Skeletal muscle tissue (tissue), 4 donors: ENCODE data around the gene PRDM10. TPM values are rescaled to one million over a fixed set of nuclear protein-coding genes. Genes with fewer than 3 reads are reported as not detected.
"Not testable (repeated sequence)": the region's sequence is repeated elsewhere in the genome, so short reads cannot be mapped to it uniquely, and the experiment has no call there.

Experiments
- H3K27ac ChIP-seq: one replicate; pipeline ENCODE4 v1.7.0; 2013; ENCODE audit warnings: mild to moderate bottlenecking, low read depth, low read length, inconsistent platforms
- H3K27me3 ChIP-seq, 3 donors: one replicate each; pipeline ENCODE4 v1.7.0; 2013; ENCODE audit warnings: low read length in 3 of 3; ENCODE audit not compliant: control insufficient read depth in 3 of 3, insufficient read depth in 3 of 3
- H3K36me3 ChIP-seq, 3 donors: one replicate each; pipeline ENCODE4 v1.7.0; 2013; ENCODE audit warnings: low read length in 3 of 3; ENCODE audit not compliant: control insufficient read depth in 3 of 3, insufficient read depth in 3 of 3
- H3K4me1 ChIP-seq, 3 donors: one replicate each; pipeline ENCODE4 v1.7.0; 2013; ENCODE audit warnings: low read length in 3 of 3, mild to moderate bottlenecking in 3 of 3; ENCODE audit not compliant: control insufficient read depth in 3 of 3, insufficient read depth in 3 of 3
- H3K4me3 ChIP-seq, 3 donors: one replicate each; pipeline ENCODE4 v1.7.0; 2013; ENCODE audit warnings: low read length in 3 of 3
- H3K9ac ChIP-seq, 3 donors: one replicate each; pipeline ENCODE4 v1.7.0; 2013; ENCODE audit warnings: low read length in 3 of 3, mild to moderate bottlenecking in 3 of 3, moderate library complexity in 2 of 3, low read depth in 1 of 3
- H3K9me3 ChIP-seq, 3 donors: one replicate each; pipeline ENCODE4 v1.7.0; 2013; ENCODE audit warnings: low read length in 3 of 3; ENCODE audit not compliant: control insufficient read depth in 3 of 3
- total RNA-seq: library from RNA; depleted of rRNA; stranded (reverse); fragments of >200 nt; gene quantifications from one replicate; pipeline ENCODE4 v1.2.3, GENCODE V29; 2014
- donor health status: Osteomylitis.

Gene PRDM10
- total RNA-seq, 1 donor from 2014 or later = 4.2 TPM

DNA sequence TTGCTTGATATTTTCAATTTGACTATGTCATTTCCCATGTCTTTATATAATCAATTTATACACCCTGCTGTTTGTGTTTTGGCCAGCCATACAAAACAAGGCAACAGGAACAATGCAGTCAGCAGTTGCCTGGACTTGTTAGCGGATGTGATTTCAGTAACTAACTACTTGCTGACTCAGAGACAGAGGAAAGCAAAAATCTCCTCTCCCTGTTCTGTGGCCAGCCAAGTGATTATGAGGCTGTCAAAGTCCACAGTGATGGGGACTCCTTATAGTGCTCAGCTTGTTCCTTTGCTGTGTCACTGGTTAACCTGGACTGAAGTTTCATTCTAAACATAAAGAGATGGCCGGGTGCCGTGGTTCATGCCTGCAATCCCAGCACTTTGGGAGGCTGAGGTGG, 34.4 kb upstream of the PRDM10 start:
- no peak overlapping the region for H3K4me3 ChIP-seq
- H3K27me3 ChIP-seq = no peaks in the 10 kb centered on the region
- no peak overlapping the region for H3K27ac ChIP-seq
- H3K9me3 ChIP-seq = no peaks in the 10 kb centered on the region
- H3K9ac ChIP-seq = no peak overlapping the region
- H3K4me1 ChIP-seq = no peaks in the 10 kb centered on the region
- no peaks in the 10 kb centered on the region for H3K36me3 ChIP-seq

- no peak overlapping the region for H3K9ac ChIP-seq
- H3K36me3 ChIP-seq = no peaks in the 10 kb centered on the region
- no peaks in the 10 kb centered on the region for H3K27me3 ChIP-seq
- H3K4me3 ChIP-seq = no peak overlapping the region
- H3K4me1 ChIP-seq = no peaks in the 10 kb centered on the region
- H3K9me3 ChIP-seq = no peaks in the 10 kb centered on the region
- H3K27ac ChIP-seq = no peak overlapping the region
These were observed 31.6 kb upstream of the PRDM10 start for GRCh38 chr11:130034236-130034635.

- Histone ChIP-seq H3K36me3 (no peaks in the 10 kb centered on the region), H3K4me1 (no peaks in the 10 kb centered on the region), H3K27ac (no peak overlapping the region), H3K9me3 (no peaks in the 10 kb centered on the region), H3K4me3 (no peak overlapping the region), H3K27me3 (no peaks in the 10 kb centered on the region), H3K9ac (no peak overlapping the region)
These were observed 30.3 kb upstream of the PRDM10 start for GRCh38 chr11:130032931-130033330.

- Histone ChIP-seq H3K9ac (no peak overlapping the region), H3K4me3 (no peak overlapping the region), H3K4me1 (no peaks in the 10 kb centered on the region), H3K9me3 (no peaks in the 10 kb centered on the region), H3K27me3 (no peaks in the 10 kb centered on the region), H3K27ac (no peak overlapping the region), H3K36me3 (no peaks in the 10 kb centered on the region)
These were observed 29.3 kb upstream of the PRDM10 start for GRCh38 chr11:130031945-130032344.

GRCh38 chr11:130031056-130031455, 28.4 kb upstream of the PRDM10 start:
- no peak overlapping the region for H3K4me3 ChIP-seq
- no peaks in the 10 kb centered on the region for H3K4me1 ChIP-seq
- H3K9ac ChIP-seq = no peak overlapping the region
- H3K27me3 ChIP-seq = no peaks in the 10 kb centered on the region
- H3K9me3 ChIP-seq = no peaks in the 10 kb centered on the region
- no peaks in the 10 kb centered on the region for H3K36me3 ChIP-seq
- H3K27ac ChIP-seq = no peak overlapping the region

DNA sequence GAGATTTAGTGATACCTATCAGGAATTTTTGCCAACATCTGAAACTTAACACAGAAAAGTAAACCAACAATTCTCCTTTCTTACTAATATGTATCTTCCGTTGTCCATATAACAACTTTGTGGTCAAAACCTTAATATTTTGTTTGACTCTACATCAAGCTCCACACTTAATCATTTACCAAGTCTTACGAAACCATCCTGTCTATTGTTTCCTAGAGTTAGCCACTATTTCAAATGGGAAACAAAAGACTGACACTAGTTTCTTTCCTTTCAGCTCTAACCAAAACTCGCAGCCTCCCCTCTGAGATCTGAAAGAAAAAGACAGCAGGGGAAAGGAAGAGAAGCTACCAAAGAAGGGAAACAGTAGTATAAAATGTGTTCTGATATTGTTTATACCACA, 26.5 kb upstream of the PRDM10 start:
- Histone ChIP-seq H3K9me3 (no peaks in the 10 kb centered on the region), H3K9ac (no peak overlapping the region), H3K27ac (no peak overlapping the region), H3K4me1 (no peaks in the 10 kb centered on the region), H3K27me3 (no peaks in the 10 kb centered on the region), H3K4me3 (no peak overlapping the region), H3K36me3 (no peaks in the 10 kb centered on the region)

GRCh38 chr11:130025371-130025770, 22.7 kb upstream of the PRDM10 start:
- Histone ChIP-seq H3K4me1 (no peaks in the 10 kb centered on the region), H3K9ac (no peak overlapping the region), H3K36me3 (no peaks in the 10 kb centered on the region), H3K9me3 (no peaks in the 10 kb centered on the region), H3K27me3 (no peaks in the 10 kb centered on the region), H3K27ac (no peak overlapping the region), H3K4me3 (no peak overlapping the region)

GRCh38 chr11:130024361-130024760, 21.7 kb upstream of the PRDM10 start:
- Histone ChIP-seq H3K9ac (no peak overlapping the region), H3K27me3 (no peaks in the 10 kb centered on the region), H3K27ac (no peak overlapping the region), H3K4me3 (no peak overlapping the region), H3K36me3 (no peaks in the 10 kb centered on the region), H3K4me1 (no peaks in the 10 kb centered on the region), H3K9me3 (no peaks in the 10 kb centered on the region)

- Histone ChIP-seq H3K4me1 (no peaks in the 10 kb centered on the region), H3K27me3 (no peaks in the 10 kb centered on the region), H3K36me3 (no peaks in the 10 kb centered on the region), H3K27ac (no peak overlapping the region), H3K4me3 (no peak overlapping the region), H3K9ac (no peak overlapping the region), H3K9me3 (no peaks in the 10 kb centered on the region)
These were observed 20.6 kb upstream of the PRDM10 start for GRCh38 chr11:130023204-130023603.

GRCh38 chr11:130022799-130023198, 20.2 kb upstream of the PRDM10 start:
- H3K27ac ChIP-seq = no peak overlapping the region
- no peak overlapping the region for H3K9ac ChIP-seq
- H3K4me3 ChIP-seq = no peak overlapping the region
- H3K27me3 ChIP-seq = no peaks in the 10 kb centered on the region
- H3K4me1 ChIP-seq = no peaks in the 10 kb centered on the region
- no peaks in the 10 kb centered on the region for H3K9me3 ChIP-seq
- no peaks in the 10 kb centered on the region for H3K36me3 ChIP-seq

GRCh38 chr11:130021606-130022005, 19.0 kb upstream of the PRDM10 start:
- not testable (repeated sequence) for H3K9me3 ChIP-seq, H3K27ac ChIP-seq, H3K4me3 ChIP-seq, H3K36me3 ChIP-seq, H3K27me3 ChIP-seq, H3K9ac ChIP-seq, H3K4me1 ChIP-seq
